Fibroblast of skin of right biceps (primary cell): ENCODE data around the gene BDH1.
"Not testable (repeated sequence)": the region's sequence is repeated elsewhere in the genome, so short reads cannot be mapped to it uniquely, and the experiment has no call there.

ENCODE experiments used
- DNase-seq: peaks from one replicate; pipeline ENCODE4 v3.0.0-alpha.2; 2013

The BDH1 gene, protein sequence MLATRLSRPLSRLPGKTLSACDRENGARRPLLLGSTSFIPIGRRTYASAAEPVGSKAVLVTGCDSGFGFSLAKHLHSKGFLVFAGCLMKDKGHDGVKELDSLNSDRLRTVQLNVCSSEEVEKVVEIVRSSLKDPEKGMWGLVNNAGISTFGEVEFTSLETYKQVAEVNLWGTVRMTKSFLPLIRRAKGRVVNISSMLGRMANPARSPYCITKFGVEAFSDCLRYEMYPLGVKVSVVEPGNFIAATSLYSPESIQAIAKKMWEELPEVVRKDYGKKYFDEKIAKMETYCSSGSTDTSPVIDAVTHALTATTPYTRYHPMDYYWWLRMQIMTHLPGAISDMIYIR

GRCh38 chr3:197555281-197556261 lies at the start of gene BDH1:
TSS of gene BDH1 (minus strand) at chr3:197555968. CDS start at chr3:197546443, 9,525 bp downstream.
- peak; percentile 12 for DNase-seq

GRCh38 chr3:197603317-197603933 lies 47.7 kb upstream of the BDH1 start:
- DNase-seq, result no peak

GRCh38 chr3:197602351-197602750 lies 46.6 kb upstream of the BDH1 start:
- DNase-seq, result not testable (repeated sequence)

DNA sequence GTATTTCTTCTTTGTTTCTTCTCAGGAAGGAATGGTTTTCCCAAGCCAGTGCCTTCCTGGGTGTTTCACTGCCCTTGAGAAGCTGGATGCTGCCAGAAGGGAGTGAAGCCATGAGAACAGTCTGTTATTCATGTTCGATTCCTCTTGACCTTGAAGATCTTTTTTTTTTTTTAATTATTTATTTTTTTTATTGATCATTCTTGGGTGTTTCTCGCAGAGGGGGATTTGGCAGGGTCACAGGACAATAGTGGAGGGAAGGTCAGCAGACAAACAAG lies 45.7 kb upstream of the BDH1 start:
- DNase-seq, result not testable (repeated sequence)

DNA sequence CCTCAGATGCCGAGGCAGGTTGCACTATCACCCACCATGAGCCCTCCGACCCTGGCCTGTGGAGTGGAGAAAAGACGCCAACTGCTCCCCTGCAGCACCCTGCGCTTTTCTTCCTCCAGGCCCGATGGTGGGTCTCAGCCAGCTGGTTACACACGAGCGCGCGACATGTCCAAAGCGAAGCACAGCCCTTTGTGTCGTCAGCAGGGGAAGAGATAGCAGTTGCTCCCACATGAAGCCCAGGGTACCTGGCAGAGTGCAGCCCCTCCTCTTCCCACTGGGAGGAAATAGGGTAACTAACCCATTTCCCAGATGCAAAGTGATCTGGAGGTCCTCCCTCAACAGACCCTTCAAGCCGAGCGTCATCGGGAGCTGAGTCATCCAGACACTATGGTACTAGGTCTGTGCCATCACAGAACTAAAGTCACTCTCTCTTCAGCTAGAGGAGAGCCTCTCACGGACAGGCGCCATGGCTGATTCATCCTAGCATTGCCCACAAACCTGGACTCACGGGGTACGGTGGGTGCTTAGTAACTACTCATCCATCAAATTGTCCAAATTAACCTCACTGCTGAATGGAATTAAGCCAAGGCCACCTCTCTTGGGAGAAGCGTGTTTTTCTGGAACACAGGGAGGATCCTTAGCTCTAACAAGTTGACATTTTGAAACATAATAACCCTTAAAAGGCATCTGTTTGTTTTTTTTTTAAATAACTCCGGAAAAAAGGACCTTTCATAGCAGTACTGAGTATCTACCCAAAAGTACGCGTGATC lies 45.2 kb upstream of the BDH1 start:
- peak; percentile 20 for DNase-seq

- peak; percentile 69 for DNase-seq
These were observed 43.5 kb upstream of the BDH1 start for GRCh38 chr3:197599089-197599765.

DNA sequence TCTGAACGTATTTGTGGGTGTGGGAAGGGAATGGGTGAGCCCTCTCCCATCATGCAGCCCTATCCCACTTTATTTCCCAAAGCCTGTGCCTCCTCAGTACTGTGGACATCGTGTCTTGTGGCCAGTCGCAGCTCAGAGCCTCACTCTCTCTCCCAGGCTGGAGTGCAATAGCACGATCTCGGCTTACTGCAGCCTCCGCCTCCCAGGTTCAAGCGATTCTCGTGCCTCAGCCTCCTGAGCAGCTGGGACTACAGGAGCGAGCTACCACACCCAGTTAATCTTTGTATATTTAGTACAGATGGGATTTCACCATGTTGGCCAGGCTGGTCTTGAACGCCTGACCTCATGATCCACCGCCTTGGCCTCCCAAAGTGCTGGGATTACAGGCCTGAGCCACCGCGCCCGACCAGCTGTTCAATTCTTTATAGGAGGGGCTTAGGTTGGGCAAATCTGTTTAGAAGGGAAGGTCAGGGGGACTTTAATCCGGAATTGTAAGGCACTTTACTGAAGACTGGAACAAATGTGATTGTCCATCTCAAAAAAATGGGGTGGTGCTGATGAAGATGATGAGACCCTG lies 42.7 kb upstream of the BDH1 start:
- DNase-seq, result no peak

- no peak for DNase-seq
These were observed 41.6 kb upstream of the BDH1 start for GRCh38 chr3:197597335-197597734.

- no peak for DNase-seq
These were observed 39.9 kb upstream of the BDH1 start for GRCh38 chr3:197595470-197596185.

DNA sequence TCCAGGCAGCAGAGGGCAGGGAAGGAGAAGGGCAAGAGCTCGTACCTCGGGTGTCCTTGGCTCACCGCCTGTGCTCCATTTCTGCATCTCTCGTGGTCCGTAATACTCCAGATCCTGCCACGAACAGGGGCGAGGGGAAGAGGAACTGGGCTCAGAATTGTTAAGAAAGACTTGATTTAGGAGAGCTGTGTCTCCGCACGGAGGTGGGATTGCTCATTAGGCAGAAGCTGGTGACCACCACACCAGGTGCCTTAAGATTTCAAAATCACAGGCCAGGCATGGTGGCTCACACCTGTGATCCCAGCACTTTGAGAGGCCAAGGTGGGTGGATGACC lies 37.2 kb upstream of the BDH1 start:
- no peak for DNase-seq

- DNase-seq, result no peak
These were observed 36.7 kb upstream of the BDH1 start for GRCh38 chr3:197592361-197593045.

GRCh38 chr3:197591816-197592215 lies 36.0 kb upstream of the BDH1 start:
- DNase-seq, result no peak

- no peak for DNase-seq
These were observed 34.7 kb upstream of the BDH1 start for GRCh38 chr3:197590313-197590962.

DNA sequence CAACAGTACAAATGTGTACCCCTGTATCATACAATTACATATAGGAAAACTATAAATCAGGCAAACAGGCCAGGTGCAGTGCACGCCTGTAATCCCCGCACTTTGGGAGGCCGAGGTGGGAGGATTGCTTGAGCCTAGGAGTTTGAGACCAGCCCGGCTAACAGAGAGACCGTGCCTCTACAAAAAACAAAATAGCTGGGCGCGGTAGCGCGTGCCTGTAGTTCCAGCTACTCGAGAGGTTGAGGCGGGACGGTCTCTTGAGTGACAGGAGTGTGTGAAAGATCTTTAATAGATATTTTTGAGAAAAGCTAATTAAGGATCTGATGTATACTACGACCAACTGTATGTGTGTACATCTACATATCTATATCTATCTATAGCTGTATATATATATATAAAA lies 33.8 kb upstream of the BDH1 start:
- DNase-seq, result no peak

GRCh38 chr3:197586768-197587167 lies 31.0 kb upstream of the BDH1 start:
- not testable (repeated sequence) for DNase-seq

DNA sequence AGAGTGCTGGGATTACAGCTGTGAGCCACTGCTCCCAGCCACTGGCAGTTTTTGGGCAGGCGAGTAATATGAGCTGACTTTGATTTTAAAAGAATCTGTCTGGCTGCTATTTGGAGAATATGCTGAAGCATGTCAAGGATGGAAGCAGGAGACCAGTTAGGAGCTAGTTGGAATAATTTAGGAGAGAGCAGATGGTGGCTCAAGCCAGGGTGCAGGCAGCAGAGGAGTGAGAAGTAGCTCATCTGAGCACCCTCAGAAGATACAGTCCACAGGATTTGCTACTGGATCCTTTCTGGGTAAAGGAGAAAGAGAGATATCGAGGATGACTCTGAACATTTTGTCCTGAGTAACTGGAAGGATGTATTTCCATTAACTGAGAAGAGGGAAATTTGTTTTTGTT lies 30.4 kb upstream of the BDH1 start:
- no peak for DNase-seq

GRCh38 chr3:197584733-197585132 lies 29.0 kb upstream of the BDH1 start:
- no peak for DNase-seq

- no peak for DNase-seq
These were observed 27.6 kb upstream of the BDH1 start for GRCh38 chr3:197583371-197583770.

DNA sequence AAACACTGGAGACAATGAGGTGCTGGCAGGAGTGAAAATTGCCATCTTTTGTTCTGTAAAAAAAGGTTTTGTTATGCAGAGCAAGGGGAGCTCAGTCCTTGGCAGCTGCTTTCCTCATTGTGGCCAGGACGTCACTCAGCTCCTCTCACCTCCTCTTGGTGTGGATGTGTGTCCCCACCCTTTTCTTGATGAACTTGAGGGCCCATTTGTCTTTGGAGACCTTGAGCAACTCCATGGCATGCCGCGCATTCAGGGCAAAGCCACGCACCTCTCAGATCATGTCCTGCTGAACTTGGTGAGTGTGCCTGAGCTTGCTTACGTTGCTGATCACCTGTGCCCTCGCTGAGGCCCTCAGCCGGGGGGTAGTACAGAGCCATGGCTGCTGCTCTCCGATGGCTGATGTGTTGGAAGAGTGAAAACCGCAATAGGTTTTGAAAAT lies 24.5 kb upstream of the BDH1 start:
- DNase-seq, result no peak

- DNase-seq, result no peak
These were observed 22.6 kb upstream of the BDH1 start for GRCh38 chr3:197578376-197578775.
